Kidney (tissue), 14 donors: ENCODE measurements around the gene ANO2. TPM values are rescaled to one million over a fixed set of nuclear protein-coding genes. Genes with fewer than 3 reads are reported as not detected.
"Not testable (repeated sequence)": the region's sequence is repeated elsewhere in the genome, so short reads cannot be mapped to it uniquely, and the experiment has no call there.

Experiments used
- DNase-seq, 5 donors: peaks; one replicate each; pipeline ENCODE4 v3.0.0-alpha.2; 2013 to 2020
- FAIRE-seq: peaks from 2 replicates; lab custom pipeline; 2012; peaks lifted over from hg19 to GRCh38; lab: Jason Lieb, UNC
- H3K27ac ChIP-seq, 2 donors: one replicate each; pipeline ENCODE4 v1.7.0; 2013; ENCODE audit warnings: low read depth in 2 of 2, low read length in 2 of 2, inconsistent platforms in 1 of 2
- H3K27me3 ChIP-seq: one replicate; pipeline ENCODE4 v1.7.1; 2013; ENCODE audit warnings: low read length, inconsistent platforms; ENCODE audit not compliant: control insufficient read depth, insufficient read depth
- H3K36me3 ChIP-seq, 3 donors: one replicate each; pipeline versions ENCODE4 v1.7.0 to v1.7.1; 2013; ENCODE audit warnings: low read length in 3 of 3, control low read depth in 1 of 3, inconsistent platforms in 1 of 3; ENCODE audit not compliant: insufficient read depth in 3 of 3, control insufficient read depth in 2 of 3
- H3K4me1 ChIP-seq, 3 donors: one replicate each; pipeline versions ENCODE4 v1.7.0 to v1.7.1; 2013; ENCODE audit warnings: low read length in 3 of 3, inconsistent platforms in 1 of 3, low read depth in 1 of 3; ENCODE audit not compliant: control insufficient read depth in 2 of 3, insufficient read depth in 2 of 3
- H3K4me3 ChIP-seq, 3 donors: one replicate each; pipeline versions ENCODE4 v1.7.0 to v1.8.1; 2013; ENCODE audit warnings: low read length in 3 of 3, control low read depth in 1 of 3, inconsistent platforms in 1 of 3
- H3K9ac ChIP-seq, 3 donors: one replicate each; pipeline versions ENCODE4 v1.7.0 to v1.7.1; 2013; ENCODE audit warnings: low read length in 3 of 3, control low read depth in 1 of 3, inconsistent platforms in 1 of 3
- H3K9me3 ChIP-seq, 3 donors: one replicate each; pipeline versions ENCODE4 v1.7.0 to v1.7.1; 2013; ENCODE audit warnings: low read length in 3 of 3, control low read depth in 1 of 3, inconsistent platforms in 1 of 3; ENCODE audit not compliant: control insufficient read depth in 2 of 3, insufficient read depth in 1 of 3
- intact Hi-C: fragments of 100-400 bp; cut with DNase I; formaldehyde crosslinking; loops from one replicate; pipeline ENCODE4 v1.11.1; 2022
- polyA plus RNA-seq: library from polyadenylated mRNA; stranded (reverse); fragments of 350-450 nt; fragmentation: Illumina TruSeq; extraction: RNeasy Lipid Tissue Mini Kit (QIAGEN cat#74804); gene quantifications from one replicate; pipeline ENCODE4 v1.2.3, GENCODE V29; 2014; ENCODE audit warnings: low read depth, low replicate concordance; ENCODE audit not compliant: insufficient read depth
- total RNA-seq: library from RNA; stranded (reverse); fragmentation: NEBNext Ultra II Directional; extraction: Animal tissue kit (Norgen Biotek cat#: 25700); gene quantifications from one replicate; pipeline ENCODE4 v1.2.1, GENCODE V29; 2021
- TF ChIP-seq, protein P1 (sequence below): IDR thresholded peaks from 3 replicates; pipeline ENCODE4 v1.5.1; 2012; ENCODE audit warnings: mild to moderate bottlenecking, moderate library complexity, borderline replicate concordance; ENCODE audit not compliant: insufficient read depth; ENCODE audit errors: extremely low read depth
- donor health status: control.
- donor health status: control.
- donor health status: control.
- donor health status: control.
- donor health status: control.
- donor health status: DM: yes; HTN: yes; CAD: no.
- donor health status: Normal renal cell carcinoma (clear cell type).

Gene ANO2
- total and polyA plus RNA-seq, 2 donors from 2014 or later: 0.34 to 4.4 TPM

DNA sequence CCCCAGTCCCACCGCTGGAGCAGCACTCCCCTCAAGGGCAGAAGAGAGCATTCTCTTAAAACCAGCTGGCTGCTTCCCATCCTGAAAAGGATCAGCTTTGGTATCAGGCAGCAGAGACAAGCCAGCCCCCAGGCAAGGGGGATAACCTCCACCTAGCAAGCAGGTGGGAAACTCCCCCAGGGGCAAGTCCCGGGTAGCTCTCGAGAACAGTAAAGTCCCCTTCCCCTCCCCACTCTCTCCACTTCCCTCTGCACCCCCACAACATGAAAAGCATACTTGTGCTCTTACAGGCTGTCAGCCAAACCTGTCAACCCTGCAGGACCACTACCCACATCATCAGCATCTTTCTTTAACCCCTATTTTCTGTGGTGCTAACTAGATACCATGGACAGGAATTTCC lies 259.1 kb downstream of the ANO2 start:
- Histone ChIP-seq H3K36me3 (no peaks in the 10 kb centered on the region), H3K27ac (no peak overlapping the region), H3K4me3 (no peak overlapping the region), H3K4me1 (no peaks in the 10 kb centered on the region), H3K27me3 (no peaks in the 10 kb centered on the region), H3K9ac (no peak overlapping the region), H3K9me3 (no peaks in the 10 kb centered on the region)
- TF ChIP-seq, protein P1, sequence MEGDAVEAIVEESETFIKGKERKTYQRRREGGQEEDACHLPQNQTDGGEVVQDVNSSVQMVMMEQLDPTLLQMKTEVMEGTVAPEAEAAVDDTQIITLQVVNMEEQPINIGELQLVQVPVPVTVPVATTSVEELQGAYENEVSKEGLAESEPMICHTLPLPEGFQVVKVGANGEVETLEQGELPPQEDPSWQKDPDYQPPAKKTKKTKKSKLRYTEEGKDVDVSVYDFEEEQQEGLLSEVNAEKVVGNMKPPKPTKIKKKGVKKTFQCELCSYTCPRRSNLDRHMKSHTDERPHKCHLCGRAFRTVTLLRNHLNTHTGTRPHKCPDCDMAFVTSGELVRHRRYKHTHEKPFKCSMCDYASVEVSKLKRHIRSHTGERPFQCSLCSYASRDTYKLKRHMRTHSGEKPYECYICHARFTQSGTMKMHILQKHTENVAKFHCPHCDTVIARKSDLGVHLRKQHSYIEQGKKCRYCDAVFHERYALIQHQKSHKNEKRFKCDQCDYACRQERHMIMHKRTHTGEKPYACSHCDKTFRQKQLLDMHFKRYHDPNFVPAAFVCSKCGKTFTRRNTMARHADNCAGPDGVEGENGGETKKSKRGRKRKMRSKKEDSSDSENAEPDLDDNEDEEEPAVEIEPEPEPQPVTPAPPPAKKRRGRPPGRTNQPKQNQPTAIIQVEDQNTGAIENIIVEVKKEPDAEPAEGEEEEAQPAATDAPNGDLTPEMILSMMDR: no peak
- FAIRE-seq: no peak
- no peak for DNase-seq
- intact Hi-C loops: no loop called here

DNA sequence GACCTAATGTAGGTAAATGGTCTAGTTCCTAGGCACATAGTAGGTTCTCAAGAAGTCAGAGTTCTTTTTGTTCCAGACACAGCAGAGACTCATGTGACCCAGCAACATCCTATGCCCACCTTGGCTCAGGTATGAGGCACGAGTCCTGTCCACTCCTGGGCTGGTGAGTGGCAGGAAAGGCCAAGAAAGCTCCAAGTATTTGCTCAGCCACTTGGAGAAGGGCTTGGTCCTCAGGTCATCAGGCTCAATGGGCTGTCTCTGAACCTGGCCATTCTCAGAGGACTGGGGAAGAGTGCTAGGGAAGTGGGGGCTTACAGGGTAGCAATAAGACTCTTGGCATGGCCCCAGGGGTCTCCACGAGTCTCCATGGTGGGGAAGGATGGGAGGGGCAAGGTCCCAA lies 260.1 kb downstream of the ANO2 start:
- no peaks in the 10 kb centered on the region for H3K36me3 ChIP-seq
- no peaks in the 10 kb centered on the region for H3K4me1 ChIP-seq
- no peaks in the 10 kb centered on the region for H3K27me3 ChIP-seq
- H3K9ac ChIP-seq: no peak overlapping the region
- DNase-seq: no peak
- intact Hi-C loops: no loop called here
- no peak overlapping the region for H3K27ac ChIP-seq
- FAIRE-seq: no peak
- H3K4me3 ChIP-seq: no peak overlapping the region
- TF ChIP-seq, protein P1: no peak
- no peaks in the 10 kb centered on the region for H3K9me3 ChIP-seq

DNA sequence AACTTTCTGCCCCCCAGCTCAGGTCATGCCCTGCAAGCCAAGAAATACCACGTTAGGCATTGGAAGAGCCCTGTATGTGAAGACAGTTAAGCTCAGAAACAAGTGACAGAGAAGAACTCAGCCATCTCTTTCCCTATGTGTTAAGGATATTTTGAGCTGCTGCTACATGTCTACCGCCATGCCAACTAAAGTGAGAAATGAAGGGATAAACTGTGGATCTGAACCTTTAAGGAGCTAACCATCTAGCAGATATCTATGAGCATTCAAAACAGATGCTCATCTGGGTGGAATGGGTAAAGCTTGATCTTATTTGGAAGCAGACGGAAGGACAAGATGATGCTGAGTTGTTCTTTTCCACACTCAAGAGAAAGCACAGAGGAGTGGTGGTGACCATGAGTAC lies 262.5 kb downstream of the ANO2 start:
- TF ChIP-seq, protein P1: no peak
- Histone ChIP-seq H3K27me3 (no peaks in the 10 kb centered on the region), H3K4me3 (no peak overlapping the region), H3K9me3 (no peaks in the 10 kb centered on the region), H3K4me1 (no peaks in the 10 kb centered on the region), H3K27ac (no peak overlapping the region), H3K9ac (no peak overlapping the region), H3K36me3 (no peaks in the 10 kb centered on the region)
- no peak for FAIRE-seq
- DNase-seq: no peak
- intact Hi-C loops: no loop called here

DNA sequence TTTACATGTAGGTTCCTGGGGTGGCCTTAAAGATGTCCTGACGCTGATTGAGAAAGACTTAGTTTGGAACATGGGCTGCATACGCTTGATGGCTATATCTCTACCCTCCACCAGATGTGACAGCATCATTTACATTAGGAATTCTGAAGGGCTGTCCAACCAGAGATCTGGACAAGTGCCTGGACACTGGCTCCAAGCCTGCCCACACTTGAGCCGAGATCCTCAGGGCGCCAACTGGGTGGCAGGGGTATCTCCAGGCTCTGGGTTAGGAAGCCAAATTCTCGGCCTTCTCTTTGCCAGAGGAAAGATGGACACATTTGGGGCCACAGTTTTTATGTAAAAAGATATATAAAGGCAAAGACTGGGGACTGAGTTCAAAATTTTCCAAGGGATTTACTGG lies 266.9 kb downstream of the ANO2 start:
- Histone ChIP-seq H3K9me3 (no peaks in the 10 kb centered on the region), H3K36me3 (no peaks in the 10 kb centered on the region), H3K4me3 (no peak overlapping the region), H3K9ac (no peak overlapping the region), H3K4me1 (no peaks in the 10 kb centered on the region), H3K27me3 (no peaks in the 10 kb centered on the region), H3K27ac (no peak overlapping the region)
- TF ChIP-seq, protein P1: no peak
- DNase-seq: no peak
- FAIRE-seq: no peak
- intact Hi-C loops: no loop called here

DNA sequence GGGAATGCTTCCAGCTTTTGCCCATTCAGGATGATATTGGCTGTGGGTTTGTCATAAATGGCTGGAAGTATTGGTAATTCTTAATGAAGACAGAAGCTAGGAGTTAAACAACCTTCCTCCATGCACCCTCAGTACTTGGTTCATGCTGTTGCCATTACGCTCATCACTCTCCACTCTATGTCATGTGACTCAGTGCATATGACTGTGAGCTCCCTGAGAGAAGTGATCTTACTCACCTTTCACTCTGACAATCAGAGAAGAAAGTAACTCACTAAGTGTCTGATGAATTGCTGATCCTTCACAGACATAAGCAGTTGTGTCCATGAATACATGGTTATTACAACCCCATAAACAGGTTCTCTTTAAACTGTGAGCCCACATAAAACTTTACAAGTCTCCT lies 275.4 kb downstream of the ANO2 start:
- H3K9ac ChIP-seq, H3K4me3 ChIP-seq, FAIRE-seq: not testable (repeated sequence)

More for the DNA sequence above, 275.4 kb downstream of the ANO2 start:
- H3K27me3 ChIP-seq, DNase-seq, intact Hi-C loops, H3K36me3 ChIP-seq, H3K4me1 ChIP-seq, H3K27ac ChIP-seq, H3K9me3 ChIP-seq: not testable (repeated sequence)
